Effector CD8-positive, alpha-beta T cell (primary cell): Measurements from ENCODE around the gene ENTPD2.
"Not testable (repeated sequence)": the region's sequence is repeated elsewhere in the genome, so short reads cannot be mapped to it uniquely, and the experiment has no call there.

Source experiments
- DNase-seq: peaks from one replicate; lab custom pipeline; 2025; lab: John Stamatoyannopoulos, UW

The ENTPD2 gene

GRCh38 chr9:137064027-137064879 lies 10.4 kb upstream of the ENTPD2 start:
- peak; percentile 32 for DNase-seq

- no peak for DNase-seq
Observed at GRCh38 chr9:137063311-137064026, 9.6 kb upstream of the ENTPD2 start.

DNA sequence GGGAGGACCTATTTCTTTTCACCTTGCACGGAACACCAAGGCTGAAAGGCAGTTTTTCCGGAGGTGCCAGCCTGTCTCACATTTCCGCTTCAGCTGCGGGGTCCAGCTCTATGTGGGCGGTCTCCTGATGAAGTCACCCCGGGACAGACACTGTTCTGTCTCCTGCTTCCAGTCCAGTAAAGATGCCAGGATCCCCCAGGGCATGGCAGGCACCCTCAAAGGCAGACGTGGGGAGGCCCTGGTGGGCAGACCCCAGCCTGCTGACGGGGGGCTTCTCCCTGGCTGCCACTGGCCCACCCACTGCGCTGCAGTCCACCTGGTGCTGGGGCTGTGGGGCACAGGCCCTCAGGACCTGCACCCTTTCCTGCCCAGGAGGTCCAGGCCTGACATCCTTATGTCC lies 8.9 kb upstream of the ENTPD2 start:
- DNase-seq = not testable (repeated sequence)

- DNase-seq = no peak
Observed at GRCh38 chr9:137062384-137062783, 8.5 kb upstream of the ENTPD2 start.

GRCh38 chr9:137058521-137059234 lies 4.8 kb upstream of the ENTPD2 start:
- no peak for DNase-seq

- no peak for DNase-seq
Observed at GRCh38 chr9:137057545-137057944, 3.7 kb upstream of the ENTPD2 start.

DNA sequence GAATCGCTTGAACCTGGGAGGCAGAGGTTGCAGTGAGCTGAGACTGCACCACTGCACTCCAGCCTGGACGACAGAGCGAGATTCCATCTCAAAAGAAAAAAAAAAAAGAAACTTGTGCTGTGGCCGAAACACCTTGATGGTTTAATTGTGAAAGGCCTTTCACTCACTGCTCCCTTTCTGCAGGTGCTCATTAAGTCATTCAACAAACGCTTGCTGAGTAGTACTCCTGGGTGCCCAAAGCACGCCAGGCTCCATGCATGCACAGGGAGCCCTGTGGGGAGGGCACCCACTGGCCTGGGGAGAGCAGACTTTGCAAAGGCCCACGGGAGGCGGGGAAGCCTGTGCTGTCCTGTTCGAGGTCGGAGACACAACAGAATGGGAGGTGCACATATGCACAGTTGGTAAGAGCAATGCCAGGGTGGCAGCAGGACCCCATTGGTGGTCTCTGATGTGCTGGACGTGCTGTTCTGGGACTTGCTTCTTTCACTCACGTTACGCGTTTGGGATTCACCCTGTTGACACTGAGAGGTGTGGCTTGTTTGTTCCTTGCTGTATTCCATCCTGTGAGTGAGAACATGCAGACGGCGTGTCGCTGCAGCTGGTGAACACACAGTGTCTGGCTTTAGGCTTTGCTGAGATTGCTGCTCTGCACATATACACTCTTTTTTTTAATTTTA lies 3.0 kb upstream of the ENTPD2 start:
- no peak for DNase-seq

DNA sequence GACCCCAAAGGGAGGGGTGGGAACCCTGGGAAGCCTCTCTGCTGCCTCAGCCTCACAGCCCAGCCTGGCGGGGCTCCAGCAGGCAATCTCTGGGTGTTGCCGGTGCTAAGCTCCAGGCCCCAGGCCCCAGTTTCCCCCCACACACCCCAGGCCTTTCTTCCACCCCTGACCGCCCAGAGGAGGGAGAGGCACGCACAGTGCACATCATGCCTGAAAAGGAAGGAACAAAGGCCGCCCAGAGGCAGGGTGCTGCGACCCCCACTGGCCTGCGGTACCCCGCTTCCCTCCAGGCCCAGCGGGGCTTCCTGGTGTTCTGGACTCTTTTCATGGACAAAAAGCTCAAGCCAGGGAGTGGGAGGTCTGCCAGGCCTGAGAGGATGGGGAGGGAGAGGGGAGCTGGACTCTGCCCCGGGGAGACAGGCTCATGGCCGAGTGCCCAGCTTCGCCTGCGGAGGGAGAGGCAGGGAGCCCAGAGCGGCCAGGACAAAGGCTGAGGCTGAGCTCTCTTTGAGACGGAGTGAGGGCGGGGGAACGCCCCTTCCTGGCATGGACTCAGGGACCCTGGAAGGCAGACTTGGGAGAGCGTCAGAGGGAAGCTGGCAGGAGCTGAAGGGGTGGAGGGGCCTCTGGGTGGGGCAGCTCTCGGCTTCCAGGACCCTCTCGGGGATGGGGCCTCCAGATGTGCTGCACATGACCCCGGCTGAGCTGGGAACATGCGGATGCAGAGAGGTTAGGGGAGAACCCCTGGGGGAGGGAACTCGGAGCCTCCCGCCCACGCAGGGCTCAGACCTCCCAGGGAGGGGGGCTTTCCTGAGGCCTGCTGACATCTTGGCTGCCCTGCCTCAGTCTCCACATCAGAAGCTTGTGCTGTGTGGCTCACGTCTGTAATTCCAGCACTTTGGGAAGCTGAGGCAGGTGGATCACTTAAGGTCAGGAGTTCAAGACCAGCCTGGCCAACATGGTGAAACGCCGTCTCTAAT lies 1.8 kb upstream of the ENTPD2 start:
- no peak for DNase-seq

GRCh38 chr9:137054932-137055384 lies 1.1 kb upstream of the ENTPD2 start:
- no peak for DNase-seq

- DNase-seq = no peak
Observed at GRCh38 chr9:137052998-137053943, 590 bp downstream of the ENTPD2 start.

GRCh38 chr9:137052293-137052692 lies 1.6 kb downstream of the ENTPD2 start:
- no peak for DNase-seq

- no peak for DNase-seq
Observed at GRCh38 chr9:137051145-137051724, 2.6 kb downstream of the ENTPD2 start.

DNA sequence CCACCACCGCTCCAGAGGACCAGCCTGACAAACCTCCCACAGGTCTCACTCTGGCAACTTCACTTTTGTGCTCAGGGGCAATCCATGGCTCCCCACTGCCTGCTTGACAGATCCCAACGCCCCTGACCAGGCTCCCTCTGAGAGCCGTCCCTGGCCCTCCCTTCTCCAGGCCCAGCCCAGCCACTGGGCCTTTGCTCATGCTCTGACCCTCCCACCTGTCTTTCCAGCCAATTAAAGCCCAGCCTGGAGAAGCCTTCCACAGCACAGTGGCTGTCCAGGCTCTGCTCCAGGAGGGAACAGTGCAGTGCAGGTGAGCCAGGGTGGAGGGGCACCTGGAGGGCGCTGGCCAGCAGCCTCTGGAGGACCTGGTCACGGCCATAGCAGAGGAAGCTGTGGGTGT lies 3.3 kb downstream of the ENTPD2 start:
- no peak for DNase-seq

DNA sequence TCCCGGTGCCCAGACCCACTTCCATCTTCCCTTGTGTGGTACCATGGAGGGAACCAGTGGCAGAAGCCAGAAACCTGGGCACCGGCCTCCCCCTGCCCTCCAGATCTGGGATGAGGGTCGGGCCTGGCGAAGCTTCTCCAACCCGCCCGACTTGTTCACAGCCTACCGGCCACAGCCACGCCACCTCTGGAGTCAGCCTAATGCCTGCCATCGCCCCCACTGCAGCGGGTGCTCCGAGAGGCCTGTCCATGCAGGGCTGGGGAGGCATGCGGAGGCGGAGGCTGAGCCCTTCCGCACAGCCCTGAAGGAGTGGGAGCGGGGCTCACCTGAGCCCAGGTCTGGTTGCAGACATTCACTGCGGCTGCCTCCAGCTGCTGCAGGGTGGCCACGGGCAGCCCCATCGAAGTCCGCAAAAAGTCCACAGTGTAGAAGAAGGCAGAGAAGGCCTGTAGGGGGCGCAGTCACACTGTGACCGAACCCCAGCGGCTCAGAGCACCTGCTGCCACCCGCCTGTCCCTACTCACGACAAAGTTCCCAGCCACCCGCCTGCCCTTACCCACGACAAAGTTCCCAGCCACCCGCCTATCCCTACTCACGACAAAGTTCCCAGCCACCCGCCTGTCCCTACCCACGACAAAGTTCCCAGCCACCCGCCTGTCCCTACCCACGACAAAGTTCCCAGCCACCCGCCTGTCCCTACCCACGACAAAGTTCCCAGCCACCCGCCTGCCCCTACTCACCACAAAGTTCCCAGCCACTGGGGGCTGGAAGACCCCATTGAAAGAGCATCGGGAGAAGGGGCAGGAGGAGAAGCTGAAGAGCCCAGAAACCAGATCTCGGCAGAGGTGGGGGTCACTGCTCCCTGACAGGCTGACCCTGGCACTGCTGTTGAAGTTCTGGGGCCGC lies 4.1 kb downstream of the ENTPD2 start:
- peak; percentile 22 for DNase-seq

DNA sequence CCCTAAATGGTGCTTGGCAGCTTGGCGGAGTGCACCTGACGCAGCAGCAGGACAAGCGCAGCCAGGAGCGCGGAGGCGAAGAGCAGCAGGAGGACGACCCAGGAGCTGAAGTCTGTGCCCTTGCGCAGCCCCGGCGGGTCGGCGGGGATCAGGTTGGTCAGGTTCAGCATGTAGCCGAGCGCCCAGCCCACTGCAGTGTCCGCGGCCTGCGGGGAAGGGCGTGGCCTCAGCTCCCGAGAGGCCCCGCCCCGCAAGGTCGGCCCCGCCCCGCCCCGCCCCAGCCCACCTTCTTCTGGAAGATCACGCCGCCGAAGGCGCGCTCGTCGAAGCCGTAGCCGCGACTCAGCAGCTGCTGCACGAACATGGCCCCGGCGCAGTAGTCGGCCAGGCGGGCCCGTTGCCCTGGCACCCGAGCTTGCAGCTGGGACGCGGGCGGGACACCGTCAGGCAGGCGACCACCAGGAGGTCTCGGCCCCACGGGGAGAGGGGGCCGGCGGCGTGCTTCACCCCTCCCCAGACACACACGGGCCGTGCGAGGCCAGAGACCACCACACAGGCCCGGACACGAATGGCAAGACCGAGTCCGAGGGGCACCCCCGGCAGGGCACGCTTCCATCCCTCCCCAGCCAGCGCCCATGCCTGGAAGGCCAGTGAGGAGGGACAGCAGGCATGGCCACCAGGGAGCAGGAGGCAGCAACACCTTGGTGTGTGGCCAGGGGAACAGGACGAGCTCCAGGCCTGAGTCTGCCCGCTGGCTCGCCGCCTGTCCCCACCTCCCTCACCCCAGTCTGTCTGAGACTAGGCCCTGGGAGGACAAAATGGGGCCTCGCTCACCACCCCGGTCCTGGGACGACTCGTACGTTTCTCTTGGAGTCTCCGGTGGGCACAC lies 5.0 kb downstream of the ENTPD2 start:
- DNase-seq = no peak

GRCh38 chr9:137046088-137046787 lies 7.6 kb downstream of the ENTPD2 start, which contains the start of gene NPDC1:
Gene NPDC1, minus strand, starts transcription at chr9:137046177. Its CDS starts 188 bp downstream, at chr9:137045989.
- DNase-seq = peak; percentile 65
